PC-9 (cell line): ENCODE measurements around the gene SH3RF3.

ENCODE experiments used
- EZH2 ChIP-seq: fragments of 200-600 bp; sonication (generic); IDR thresholded peaks from 2 replicates; pipeline ENCODE4 v1.8.0; 2017; ENCODE audit warnings: antibody characterized with exemption, low read depth
- TF ChIP-seq, protein P1 (sequence below): fragments of 200-600 bp; sonication (generic); conservative IDR thresholded peaks from 2 replicates; pipeline ENCODE4 v1.6.1; 2017; ENCODE audit warnings: mixed run types, antibody characterized with exemption, mild to moderate bottlenecking, moderate library complexity

DNA sequence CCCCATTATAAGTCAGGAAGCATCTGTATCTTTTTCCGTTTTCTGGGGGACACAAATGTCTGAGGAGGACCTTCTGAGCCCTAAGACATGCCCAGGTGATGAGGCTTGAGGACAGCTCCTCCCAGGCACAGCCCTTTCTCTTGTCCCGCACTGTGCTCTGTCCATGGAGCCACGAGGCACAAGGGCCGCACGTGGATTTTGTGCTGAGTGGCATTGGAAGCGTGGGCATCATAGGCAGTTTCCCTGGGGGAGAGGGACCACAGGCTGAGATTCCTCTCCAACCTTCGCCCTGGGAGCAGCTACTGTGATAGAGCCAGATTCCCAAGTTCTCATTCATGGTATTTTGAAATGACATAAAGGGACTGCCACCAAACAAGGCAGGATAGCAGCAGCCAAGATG lies 139.9 kb downstream of the SH3RF3 start:
- TF ChIP-seq, protein P1, sequence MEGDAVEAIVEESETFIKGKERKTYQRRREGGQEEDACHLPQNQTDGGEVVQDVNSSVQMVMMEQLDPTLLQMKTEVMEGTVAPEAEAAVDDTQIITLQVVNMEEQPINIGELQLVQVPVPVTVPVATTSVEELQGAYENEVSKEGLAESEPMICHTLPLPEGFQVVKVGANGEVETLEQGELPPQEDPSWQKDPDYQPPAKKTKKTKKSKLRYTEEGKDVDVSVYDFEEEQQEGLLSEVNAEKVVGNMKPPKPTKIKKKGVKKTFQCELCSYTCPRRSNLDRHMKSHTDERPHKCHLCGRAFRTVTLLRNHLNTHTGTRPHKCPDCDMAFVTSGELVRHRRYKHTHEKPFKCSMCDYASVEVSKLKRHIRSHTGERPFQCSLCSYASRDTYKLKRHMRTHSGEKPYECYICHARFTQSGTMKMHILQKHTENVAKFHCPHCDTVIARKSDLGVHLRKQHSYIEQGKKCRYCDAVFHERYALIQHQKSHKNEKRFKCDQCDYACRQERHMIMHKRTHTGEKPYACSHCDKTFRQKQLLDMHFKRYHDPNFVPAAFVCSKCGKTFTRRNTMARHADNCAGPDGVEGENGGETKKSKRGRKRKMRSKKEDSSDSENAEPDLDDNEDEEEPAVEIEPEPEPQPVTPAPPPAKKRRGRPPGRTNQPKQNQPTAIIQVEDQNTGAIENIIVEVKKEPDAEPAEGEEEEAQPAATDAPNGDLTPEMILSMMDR: no peak
- no peak for TF ChIP-seq EZH2
